Activated CD4-positive, CD25-positive, alpha-beta regulatory T cell treated with anti-CD3 and anti-CD28 coated beads, Interleukin-2, amount 50 U/mL, for 16 hours (primary cell): Measurements from ENCODE around the gene TRIM62.

Source experiments
- DNase-seq: peaks from one replicate; pipeline ENCODE4 v3.0.0-alpha.2; 2020; ENCODE audit warnings: low read depth, low spot score

The TRIM62 gene

GRCh38 chr1:33180911-33181890, 642 bp downstream of the TRIM62 start:
- peak; percentile 50 for DNase-seq

- no peak for DNase-seq
Observed at GRCh38 chr1:33180226-33180910, 1.5 kb downstream of the TRIM62 start.

- no peak for DNase-seq
Observed at GRCh38 chr1:33178836-33179439, 2.9 kb downstream of the TRIM62 start.

GRCh38 chr1:33177996-33178540, 3.8 kb downstream of the TRIM62 start:
- DNase-seq = no peak

- DNase-seq = no peak
Observed at GRCh38 chr1:33176887-33177286, 5.0 kb downstream of the TRIM62 start.

GRCh38 chr1:33176362-33176850, 5.4 kb downstream of the TRIM62 start:
- DNase-seq = no peak

- DNase-seq = no peak
Observed at GRCh38 chr1:33175865-33176264, 6.0 kb downstream of the TRIM62 start.

- DNase-seq = no peak
Observed at GRCh38 chr1:33173091-33173490, 8.8 kb downstream of the TRIM62 start.

- no peak for DNase-seq
Observed at GRCh38 chr1:33171977-33172813, 9.6 kb downstream of the TRIM62 start.

GRCh38 chr1:33170351-33171274, 11.2 kb downstream of the TRIM62 start:
- DNase-seq = no peak

- DNase-seq = no peak
Observed at GRCh38 chr1:33169290-33170055, 12.4 kb downstream of the TRIM62 start.

GRCh38 chr1:33168556-33169289, 13.1 kb downstream of the TRIM62 start:
- DNase-seq = no peak

- DNase-seq = no peak
Observed at GRCh38 chr1:33167650-33168447, 14.0 kb downstream of the TRIM62 start.

GRCh38 chr1:33165809-33166208, 16.0 kb downstream of the TRIM62 start:
- no peak for DNase-seq

GRCh38 chr1:33165209-33165608, 16.6 kb downstream of the TRIM62 start:
- no peak for DNase-seq

GRCh38 chr1:33163621-33164519, 18.0 kb downstream of the TRIM62 start:
- no peak for DNase-seq

- no peak for DNase-seq
Observed at GRCh38 chr1:33162141-33162540, 19.7 kb downstream of the TRIM62 start.
